ENCODE data around the gene SLC7A6. TPM values are rescaled to one million over a fixed set of nuclear protein-coding genes. Genes with fewer than 3 reads are reported as not detected.
A peak's percentile ranks its signal among the peaks of the same experiment; 100 is the strongest.

SLC7A6 gene
- total and polyA plus RNA-seq, 2 of the 13 experiments (the other 11 are each of a cell fraction or from before 2014, with no cell fraction given), result 35.8 to 70.8 TPM

- TF ChIP-seq NR2C2 (CRISPR knock-in tag; IDR thresholded peaks at IDR 0.05; ENCODE audit: borderline replicate concordance) (no peak), PAXIP1 (CRISPR knock-in tag; conservative IDR thresholded peaks at IDR 0.05) (no peak)
Measured at GRCh38 chr16:68217506-68217905, 46.8 kb upstream of the SLC7A6 start (continued).

GRCh38 chr16:68219725-68220351, 44.5 kb upstream of the SLC7A6 start:
- no peak for FAIRE-seq
- H3K27me3 ChIP-seq (ENCODE audit: control insufficient read depth in 1 of 2, insufficient read depth in 2 of 2, low read length in 2 of 2), result no peaks in the 10 kb centered on the region
- H3K4me1 ChIP-seq (ENCODE audit: insufficient read depth, low read length), result peaks cover 17% of the 10 kb centered on the region
- no peaks in the 10 kb centered on the region for H3K9me3 ChIP-seq (ENCODE audit: low read length)
- no peak overlapping the region for H3K4me3 ChIP-seq (replicated peaks in 1 of 3; ENCODE audit: insufficient read depth in 1 of 3, low read depth in 2 of 3, low read length in 3 of 3)
- peak overlapping the region; percentile 0 for H3K27ac ChIP-seq (ENCODE audit: extremely low read length, insufficient read depth, low read length)
- H3K9ac ChIP-seq (ENCODE audit: insufficient read depth, low read depth, low read length), result no peak overlapping the region
- CTCF ChIA-PET (ENCODE audit: low intra/inter-chr PET ratio, low total read pairs), result no interaction called here
- TF ChIP-seq, protein P1, sequence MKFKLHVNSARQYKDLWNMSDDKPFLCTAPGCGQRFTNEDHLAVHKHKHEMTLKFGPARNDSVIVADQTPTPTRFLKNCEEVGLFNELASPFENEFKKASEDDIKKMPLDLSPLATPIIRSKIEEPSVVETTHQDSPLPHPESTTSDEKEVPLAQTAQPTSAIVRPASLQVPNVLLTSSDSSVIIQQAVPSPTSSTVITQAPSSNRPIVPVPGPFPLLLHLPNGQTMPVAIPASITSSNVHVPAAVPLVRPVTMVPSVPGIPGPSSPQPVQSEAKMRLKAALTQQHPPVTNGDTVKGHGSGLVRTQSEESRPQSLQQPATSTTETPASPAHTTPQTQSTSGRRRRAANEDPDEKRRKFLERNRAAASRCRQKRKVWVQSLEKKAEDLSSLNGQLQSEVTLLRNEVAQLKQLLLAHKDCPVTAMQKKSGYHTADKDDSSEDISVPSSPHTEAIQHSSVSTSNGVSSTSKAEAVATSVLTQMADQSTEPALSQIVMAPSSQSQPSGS (CRISPR knock-in tag; IDR thresholded peaks at IDR 0.05), result no peak
- TF ChIP-seq ZNF549 (CRISPR knock-in tag; IDR thresholded peaks at IDR 0.05) (no peak), ZMAT3 (CRISPR knock-in tag; conservative IDR thresholded peaks at IDR 0.05) (no peak), DZIP1 (CRISPR knock-in tag; IDR thresholded peaks at IDR 0.05) (no peak), SRSF1 (optimal IDR thresholded peaks at IDR 0.05; ENCODE audit: low read depth, low read length) (no peak), ZNF10 (CRISPR knock-in tag; IDR thresholded peaks at IDR 0.05; ENCODE audit: borderline replicate concordance, low read depth) (no peak), THAP11 (CRISPR knock-in tag; IDR thresholded peaks at IDR 0.05) (no peak), BORCS8-MEF2B (CRISPR knock-in tag; IDR thresholded peaks at IDR 0.05) (no peak), RARG (CRISPR knock-in tag; IDR thresholded peaks at IDR 0.05; ENCODE audit: low read depth) (no peak), ZNF607 (CRISPR knock-in tag; IDR thresholded peaks at IDR 0.05; ENCODE audit: borderline replicate concordance) (no peak)
- TF ChIP-seq, protein P2, sequence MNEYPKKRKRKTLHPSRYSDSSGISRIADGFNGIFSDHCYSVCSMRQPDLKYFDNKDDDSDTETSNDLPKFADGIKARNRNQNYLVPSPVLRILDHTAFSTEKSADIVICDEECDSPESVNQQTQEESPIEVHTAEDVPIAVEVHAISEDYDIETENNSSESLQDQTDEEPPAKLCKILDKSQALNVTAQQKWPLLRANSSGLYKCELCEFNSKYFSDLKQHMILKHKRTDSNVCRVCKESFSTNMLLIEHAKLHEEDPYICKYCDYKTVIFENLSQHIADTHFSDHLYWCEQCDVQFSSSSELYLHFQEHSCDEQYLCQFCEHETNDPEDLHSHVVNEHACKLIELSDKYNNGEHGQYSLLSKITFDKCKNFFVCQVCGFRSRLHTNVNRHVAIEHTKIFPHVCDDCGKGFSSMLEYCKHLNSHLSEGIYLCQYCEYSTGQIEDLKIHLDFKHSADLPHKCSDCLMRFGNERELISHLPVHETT (CRISPR knock-in tag; conservative IDR thresholded peaks at IDR 0.05), result no peak
- no peak for ATAC-seq
- 97% methylated on average over 6 of the region's 6 CpGs for WGBS (ENCODE audit: low lambda C conversion rate)
- intact Hi-C loops (cut with micrococcal nuclease; ENCODE audit: unreplicated experiment), result no loop called here
- H4K20me1 ChIP-seq (ENCODE audit: insufficient read depth, low read length), result no peaks in the 10 kb centered on the region
- H3K36me3 ChIP-seq (replicated peaks in 1 of 2; ENCODE audit: control insufficient read depth in 1 of 2, insufficient read depth in 2 of 2, low read length in 2 of 2), result peaks cover 7 to 38% of the 10 kb centered on the region in 2 experiments
- no peak overlapping the region for H2AFZ ChIP-seq (ENCODE audit: low read length)
- H3K79me2 ChIP-seq (ENCODE audit: insufficient read depth, low read length), result no peaks in the 10 kb centered on the region
- H3K4me2 ChIP-seq (ENCODE audit: low read depth, low read length), result no peak overlapping the region
- in situ Hi-C loops (cut with HindIII; ENCODE audit: extremely low pct_ligation_motif_present, low pct_unique_long_range_greater_than_20kb), result no loop called here
- no peak for DNase-seq (ENCODE audit: low spot score)
- BruUV-seq (replicated peaks), result no TSS peak
- POLR2A ChIA-PET, result interaction anchor here (1.4 to 2.1 kb wide), 4 partner anchors 16 to 135 kb away, joined by 3 to 7 read pairs (median 3); partner anchors contain the start of genes NFATC3, PRMT7 and SLC7A6OS
